ENCODE results near the gene CACNA1B.

Gene CACNA1B

GRCh38 chr9:137969008-137969407, 91.4 kb downstream of the CACNA1B start:
- DNase-seq = no peak

GRCh38 chr9:137969685-137970084, 92.1 kb downstream of the CACNA1B start:
- no peak for DNase-seq

- no peak for DNase-seq
These were observed 92.5 kb downstream of the CACNA1B start for GRCh38 chr9:137970098-137970497.

GRCh38 chr9:137970686-137971476, 93.3 kb downstream of the CACNA1B start:
- no peak for DNase-seq

- DNase-seq = no peak
These were observed 94.0 kb downstream of the CACNA1B start for GRCh38 chr9:137971477-137972138.

- DNase-seq = no peak
These were observed 94.9 kb downstream of the CACNA1B start for GRCh38 chr9:137972355-137972987.

GRCh38 chr9:137972988-137973470, 95.4 kb downstream of the CACNA1B start:
- DNase-seq = no peak

- DNase-seq = no peak
These were observed 96.3 kb downstream of the CACNA1B start for GRCh38 chr9:137973829-137974416.

- no peak for DNase-seq
These were observed 97.4 kb downstream of the CACNA1B start for GRCh38 chr9:137974746-137975526.

- no peak for DNase-seq
These were observed 97.9 kb downstream of the CACNA1B start for GRCh38 chr9:137975527-137975913.

- DNase-seq = no peak
These were observed 98.5 kb downstream of the CACNA1B start for GRCh38 chr9:137975936-137976565.

GRCh38 chr9:137977571-137978261, 100.1 kb downstream of the CACNA1B start:
- DNase-seq = no peak

GRCh38 chr9:137978262-137978714, 100.7 kb downstream of the CACNA1B start:
- no peak for DNase-seq

GRCh38 chr9:137982200-137982599, 104.6 kb downstream of the CACNA1B start:
- no peak for DNase-seq

GRCh38 chr9:137984005-137984404, 106.4 kb downstream of the CACNA1B start:
- no peak for DNase-seq

- no peak for DNase-seq
These were observed 107.1 kb downstream of the CACNA1B start for GRCh38 chr9:137984520-137985257.

GRCh38 chr9:137985637-137986071, 108.1 kb downstream of the CACNA1B start:
- DNase-seq = no peak

- no peak for DNase-seq
These were observed 108.9 kb downstream of the CACNA1B start for GRCh38 chr9:137986268-137987099.

- no peak for DNase-seq
These were observed 109.9 kb downstream of the CACNA1B start for GRCh38 chr9:137987244-137988030.
